PC-3 (cell line): Measurements from ENCODE around the gene NR1I3.

Experiments used
- EZH2 ChIP-seq: fragments of 300-600 bp; sonication (generic); IDR thresholded peaks from one replicate; pipeline ENCODE4 v1.6.1; 2017; ENCODE audit warnings: antibody characterized with exemption, mild to moderate bottlenecking, low read length; ENCODE audit not compliant: unreplicated experiment
- TF ChIP-seq, protein P1 (sequence below): fragments of 300-600 bp; sonication (generic); conservative IDR thresholded peaks from 2 replicates; pipeline ENCODE4 v1.5.1; 2017; ENCODE audit warnings: antibody characterized with exemption, low read depth, mild to moderate bottlenecking, low read length

DNA sequence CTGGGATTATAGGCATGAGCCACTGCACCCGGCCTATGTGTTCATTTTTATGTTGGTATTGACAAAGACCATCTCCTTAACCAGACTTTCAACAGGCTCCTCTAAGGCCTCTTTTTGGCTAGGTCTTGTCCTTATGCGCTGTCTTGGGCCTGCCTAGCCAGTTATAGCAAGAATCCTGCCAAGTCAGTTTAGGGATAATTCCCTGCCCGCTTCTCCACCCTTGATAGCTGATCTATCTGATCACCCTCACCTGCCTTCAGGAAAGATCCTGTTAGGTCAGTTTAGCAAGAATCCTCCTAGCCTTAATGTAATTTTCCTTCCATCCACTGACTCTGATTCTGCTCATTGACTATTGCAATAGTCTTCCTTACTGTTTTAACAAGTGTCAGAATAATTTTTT lies 58.3 kb downstream of the NR1I3 start:
- no peak for TF ChIP-seq EZH2
- TF ChIP-seq, protein P1, sequence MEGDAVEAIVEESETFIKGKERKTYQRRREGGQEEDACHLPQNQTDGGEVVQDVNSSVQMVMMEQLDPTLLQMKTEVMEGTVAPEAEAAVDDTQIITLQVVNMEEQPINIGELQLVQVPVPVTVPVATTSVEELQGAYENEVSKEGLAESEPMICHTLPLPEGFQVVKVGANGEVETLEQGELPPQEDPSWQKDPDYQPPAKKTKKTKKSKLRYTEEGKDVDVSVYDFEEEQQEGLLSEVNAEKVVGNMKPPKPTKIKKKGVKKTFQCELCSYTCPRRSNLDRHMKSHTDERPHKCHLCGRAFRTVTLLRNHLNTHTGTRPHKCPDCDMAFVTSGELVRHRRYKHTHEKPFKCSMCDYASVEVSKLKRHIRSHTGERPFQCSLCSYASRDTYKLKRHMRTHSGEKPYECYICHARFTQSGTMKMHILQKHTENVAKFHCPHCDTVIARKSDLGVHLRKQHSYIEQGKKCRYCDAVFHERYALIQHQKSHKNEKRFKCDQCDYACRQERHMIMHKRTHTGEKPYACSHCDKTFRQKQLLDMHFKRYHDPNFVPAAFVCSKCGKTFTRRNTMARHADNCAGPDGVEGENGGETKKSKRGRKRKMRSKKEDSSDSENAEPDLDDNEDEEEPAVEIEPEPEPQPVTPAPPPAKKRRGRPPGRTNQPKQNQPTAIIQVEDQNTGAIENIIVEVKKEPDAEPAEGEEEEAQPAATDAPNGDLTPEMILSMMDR = no peak
